Measurements from ENCODE around the gene MRTFA.

Gene MRTFA

GRCh38 chr22:40526960-40527359, 109.6 kb downstream of the MRTFA start:
- Histone ChIP-seq H3K4me1 (ENCODE audit: control insufficient read depth, insufficient read depth, low read length) (no peaks in the 10 kb centered on the region), H3K9me3 (ENCODE audit: control insufficient read depth, low read length) (no peaks in the 10 kb centered on the region), H3K36me3 (ENCODE audit: control insufficient read depth, insufficient read depth, low read length) (no peaks in the 10 kb centered on the region), H3K4me3 (ENCODE audit: insufficient read depth, low read depth, low read length) (no peak overlapping the region), H3K27me3 (ENCODE audit: control insufficient read depth, insufficient read depth, low read length, poor library complexity, severe bottlenecking) (no peaks in the 10 kb centered on the region), H3K27ac (ENCODE audit: insufficient read depth, low read depth, low read length, poor library complexity, severe bottlenecking) (no peak overlapping the region)
- WGBS, 2 experiments: 91 to 96% methylated on average over 5 of the region's 5 CpGs

GRCh38 chr22:40525250-40525884, 111.2 kb downstream of the MRTFA start:
- Histone ChIP-seq H3K36me3 (ENCODE audit: control insufficient read depth, insufficient read depth, low read length) (no peaks in the 10 kb centered on the region), H3K27me3 (ENCODE audit: control insufficient read depth, insufficient read depth, low read length, poor library complexity, severe bottlenecking) (no peaks in the 10 kb centered on the region), H3K4me1 (ENCODE audit: control insufficient read depth, insufficient read depth, low read length) (no peaks in the 10 kb centered on the region), H3K9me3 (ENCODE audit: control insufficient read depth, low read length) (no peaks in the 10 kb centered on the region), H3K4me3 (ENCODE audit: insufficient read depth, low read depth, low read length) (no peak overlapping the region), H3K27ac (ENCODE audit: insufficient read depth, low read depth, low read length, poor library complexity, severe bottlenecking) (no peak overlapping the region)
- WGBS, 2 experiments: 69 to 73% methylated on average over 6 of the region's 6 CpGs

- WGBS, 2 experiments: 97 to 98% methylated on average over 9 of the region's 9 CpGs
- H3K27ac ChIP-seq (ENCODE audit: insufficient read depth, low read depth, low read length, poor library complexity, severe bottlenecking): no peak overlapping the region
Measured at GRCh38 chr22:40524392-40525249, 111.9 kb downstream of the MRTFA start.

GRCh38 chr22:40522141-40522540, 114.4 kb downstream of the MRTFA start:
- Histone ChIP-seq H3K27ac (ENCODE audit: insufficient read depth, low read depth, low read length, poor library complexity, severe bottlenecking) (no peak overlapping the region), H3K9me3 (ENCODE audit: control insufficient read depth, low read length) (no peaks in the 10 kb centered on the region), H3K4me1 (ENCODE audit: control insufficient read depth, insufficient read depth, low read length) (no peaks in the 10 kb centered on the region), H3K36me3 (ENCODE audit: control insufficient read depth, insufficient read depth, low read length) (no peaks in the 10 kb centered on the region), H3K27me3 (ENCODE audit: control insufficient read depth, insufficient read depth, low read length, poor library complexity, severe bottlenecking) (no peaks in the 10 kb centered on the region), H3K4me3 (ENCODE audit: insufficient read depth, low read depth, low read length) (no peak overlapping the region)
- 95 to 98% methylated on average over 2 of the region's 2 CpGs for WGBS, 2 experiments

More at GRCh38 chr22:40524392-40525249, 111.9 kb downstream of the MRTFA start:
- Histone ChIP-seq H3K4me1 (ENCODE audit: control insufficient read depth, insufficient read depth, low read length) (no peaks in the 10 kb centered on the region), H3K9me3 (ENCODE audit: control insufficient read depth, low read length) (no peaks in the 10 kb centered on the region), H3K27me3 (ENCODE audit: control insufficient read depth, insufficient read depth, low read length, poor library complexity, severe bottlenecking) (no peaks in the 10 kb centered on the region), H3K4me3 (ENCODE audit: insufficient read depth, low read depth, low read length) (no peak overlapping the region), H3K36me3 (ENCODE audit: control insufficient read depth, insufficient read depth, low read length) (no peaks in the 10 kb centered on the region)

- Histone ChIP-seq H3K36me3 (ENCODE audit: control insufficient read depth, insufficient read depth, low read length) (no peaks in the 10 kb centered on the region), H3K4me1 (ENCODE audit: control insufficient read depth, insufficient read depth, low read length) (no peaks in the 10 kb centered on the region), H3K27me3 (ENCODE audit: control insufficient read depth, insufficient read depth, low read length, poor library complexity, severe bottlenecking) (no peaks in the 10 kb centered on the region), H3K4me3 (ENCODE audit: insufficient read depth, low read depth, low read length) (no peak overlapping the region), H3K27ac (ENCODE audit: insufficient read depth, low read depth, low read length, poor library complexity, severe bottlenecking) (no peak overlapping the region), H3K9me3 (ENCODE audit: control insufficient read depth, low read length) (no peaks in the 10 kb centered on the region)
- 67% methylated on average over 1 of the region's 1 CpG; no CpG with 5 or more reads in 1 of the 2 experiments for WGBS, 2 experiments
Measured at GRCh38 chr22:40521046-40521445, 115.5 kb downstream of the MRTFA start.

- 90 to 98% methylated on average over 2 of the region's 2 CpGs for WGBS, 2 experiments
- no peaks in the 10 kb centered on the region for H3K4me1 ChIP-seq (ENCODE audit: control insufficient read depth, insufficient read depth, low read length)
- no peaks in the 10 kb centered on the region for H3K9me3 ChIP-seq (ENCODE audit: control insufficient read depth, low read length)
- H3K27ac ChIP-seq (ENCODE audit: insufficient read depth, low read depth, low read length, poor library complexity, severe bottlenecking): no peak overlapping the region
- no peaks in the 10 kb centered on the region for H3K27me3 ChIP-seq (ENCODE audit: control insufficient read depth, insufficient read depth, low read length, poor library complexity, severe bottlenecking)
- no peak overlapping the region for H3K4me3 ChIP-seq (ENCODE audit: insufficient read depth, low read depth, low read length)
- no peaks in the 10 kb centered on the region for H3K36me3 ChIP-seq (ENCODE audit: control insufficient read depth, insufficient read depth, low read length)
Measured at GRCh38 chr22:40520562-40520961, 116.0 kb downstream of the MRTFA start.

- Histone ChIP-seq H3K36me3 (ENCODE audit: control insufficient read depth, insufficient read depth, low read length) (no peaks in the 10 kb centered on the region), H3K27me3 (ENCODE audit: control insufficient read depth, insufficient read depth, low read length, poor library complexity, severe bottlenecking) (no peaks in the 10 kb centered on the region), H3K4me1 (ENCODE audit: control insufficient read depth, insufficient read depth, low read length) (no peaks in the 10 kb centered on the region), H3K27ac (ENCODE audit: insufficient read depth, low read depth, low read length, poor library complexity, severe bottlenecking) (no peak overlapping the region), H3K9me3 (ENCODE audit: control insufficient read depth, low read length) (no peaks in the 10 kb centered on the region), H3K4me3 (ENCODE audit: insufficient read depth, low read depth, low read length) (no peak overlapping the region)
- WGBS, 2 experiments: 92 to 97% methylated on average over 3 of the region's 3 CpGs
Measured at GRCh38 chr22:40519948-40520331, 116.6 kb downstream of the MRTFA start.

GRCh38 chr22:40519284-40519947, 117.1 kb downstream of the MRTFA start:
- H3K36me3 ChIP-seq (ENCODE audit: control insufficient read depth, insufficient read depth, low read length): no peaks in the 10 kb centered on the region
- H3K27me3 ChIP-seq (ENCODE audit: control insufficient read depth, insufficient read depth, low read length, poor library complexity, severe bottlenecking): no peaks in the 10 kb centered on the region
- WGBS, 2 experiments: 94 to 96% methylated on average over 5 of the region's 5 CpGs
- H3K4me1 ChIP-seq (ENCODE audit: control insufficient read depth, insufficient read depth, low read length): no peaks in the 10 kb centered on the region
- no peak overlapping the region for H3K4me3 ChIP-seq (ENCODE audit: insufficient read depth, low read depth, low read length)
- H3K9me3 ChIP-seq (ENCODE audit: control insufficient read depth, low read length): no peaks in the 10 kb centered on the region
- no peak overlapping the region for H3K27ac ChIP-seq (ENCODE audit: insufficient read depth, low read depth, low read length, poor library complexity, severe bottlenecking)

- no peaks in the 10 kb centered on the region for H3K4me1 ChIP-seq (ENCODE audit: control insufficient read depth, insufficient read depth, low read length)
- H3K4me3 ChIP-seq (ENCODE audit: insufficient read depth, low read depth, low read length): no peak overlapping the region
- 97 to 100% methylated on average over 4 of the region's 4 CpGs for WGBS, 2 experiments
- H3K27ac ChIP-seq (ENCODE audit: insufficient read depth, low read depth, low read length, poor library complexity, severe bottlenecking): no peak overlapping the region
- H3K36me3 ChIP-seq (ENCODE audit: control insufficient read depth, insufficient read depth, low read length): no peaks in the 10 kb centered on the region
- H3K27me3 ChIP-seq (ENCODE audit: control insufficient read depth, insufficient read depth, low read length, poor library complexity, severe bottlenecking): no peaks in the 10 kb centered on the region
- H3K9me3 ChIP-seq (ENCODE audit: control insufficient read depth, low read length): no peaks in the 10 kb centered on the region
Measured at GRCh38 chr22:40518840-40519239, 117.7 kb downstream of the MRTFA start.

- Histone ChIP-seq H3K27me3 (ENCODE audit: control insufficient read depth, insufficient read depth, low read length, poor library complexity, severe bottlenecking) (no peaks in the 10 kb centered on the region), H3K4me3 (ENCODE audit: insufficient read depth, low read depth, low read length) (no peak overlapping the region), H3K9me3 (ENCODE audit: control insufficient read depth, low read length) (no peaks in the 10 kb centered on the region), H3K27ac (ENCODE audit: insufficient read depth, low read depth, low read length, poor library complexity, severe bottlenecking) (no peak overlapping the region), H3K36me3 (ENCODE audit: control insufficient read depth, insufficient read depth, low read length) (no peaks in the 10 kb centered on the region), H3K4me1 (ENCODE audit: control insufficient read depth, insufficient read depth, low read length) (no peaks in the 10 kb centered on the region)
- 75 to 78% methylated on average over 3 of the region's 3 CpGs for WGBS, 2 experiments
Measured at GRCh38 chr22:40517631-40518030, 118.9 kb downstream of the MRTFA start.

All from ectodermal cell (in vitro differentiated cells).